Neuron (in vitro differentiated cells): ENCODE results near the gene THADA.

Experiments used
- H2AFZ ChIP-seq: one replicate; pipeline ENCODE4 v1.6.1; 2013; ENCODE audit warnings: low read depth, mild to moderate bottlenecking, inconsistent platforms, low read length, moderate library complexity
- H3K27me3 ChIP-seq: one replicate; pipeline ENCODE4 v1.6.1; 2013; ENCODE audit warnings: low read length; ENCODE audit not compliant: insufficient read depth
- H3K36me3 ChIP-seq: one replicate; pipeline ENCODE4 v1.6.1; 2013; ENCODE audit warnings: low read length; ENCODE audit not compliant: insufficient read depth
- H3K4me1 ChIP-seq: one replicate; pipeline ENCODE4 v1.6.1; 2013; ENCODE audit warnings: low read length; ENCODE audit not compliant: insufficient read depth
- H3K4me3 ChIP-seq: 2 replicates; pipeline ENCODE4 v1.5.1; 2013; ENCODE audit warnings: mild to moderate bottlenecking, low read length, moderate library complexity
- H3K9me3 ChIP-seq: one replicate; pipeline ENCODE4 v1.6.1; 2013; ENCODE audit warnings: low read length

THADA gene

DNA sequence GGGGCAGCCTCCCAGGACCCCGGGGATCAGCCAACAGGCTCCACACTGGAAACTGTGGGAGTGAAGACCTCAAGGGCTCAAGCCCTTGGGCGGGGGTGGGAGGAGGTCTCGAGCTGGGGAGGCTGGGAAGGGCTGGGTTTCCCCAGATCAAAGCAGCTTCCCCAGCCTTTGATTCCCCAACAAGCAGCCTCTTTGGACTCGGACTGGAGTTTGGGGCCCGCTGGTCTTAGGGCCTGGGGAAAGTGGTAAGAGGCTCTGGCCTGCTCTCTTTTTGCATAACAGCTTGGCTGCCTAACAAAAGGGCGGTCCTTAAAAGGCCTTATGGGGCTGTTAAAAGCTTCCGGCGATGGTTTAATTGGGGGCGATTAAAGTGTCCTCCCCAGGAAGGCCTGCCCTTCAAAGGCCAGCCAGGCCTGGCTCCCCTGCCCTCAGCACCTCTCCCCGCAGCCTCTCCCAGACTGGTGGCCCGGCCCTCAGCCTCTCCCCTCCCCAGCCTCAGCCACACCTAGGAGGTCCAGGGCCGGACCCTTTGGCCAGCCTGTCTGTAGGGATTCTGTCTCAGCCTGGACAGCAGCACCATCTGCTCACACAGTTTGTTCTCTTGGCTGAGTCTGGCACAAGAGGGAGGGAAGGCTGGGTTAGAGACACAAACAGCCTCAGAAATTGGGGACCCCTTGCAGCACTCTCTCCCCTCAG lies 409.0 kb downstream of the THADA start:
- Histone ChIP-seq H3K36me3 (no peaks in the 10 kb centered on the region), H3K4me1 (no peaks in the 10 kb centered on the region), H2AFZ (no peak overlapping the region), H3K9me3 (peaks cover 4% of the 10 kb centered on the region), H3K27me3 (no peaks in the 10 kb centered on the region), H3K4me3 (no peak overlapping the region)

DNA sequence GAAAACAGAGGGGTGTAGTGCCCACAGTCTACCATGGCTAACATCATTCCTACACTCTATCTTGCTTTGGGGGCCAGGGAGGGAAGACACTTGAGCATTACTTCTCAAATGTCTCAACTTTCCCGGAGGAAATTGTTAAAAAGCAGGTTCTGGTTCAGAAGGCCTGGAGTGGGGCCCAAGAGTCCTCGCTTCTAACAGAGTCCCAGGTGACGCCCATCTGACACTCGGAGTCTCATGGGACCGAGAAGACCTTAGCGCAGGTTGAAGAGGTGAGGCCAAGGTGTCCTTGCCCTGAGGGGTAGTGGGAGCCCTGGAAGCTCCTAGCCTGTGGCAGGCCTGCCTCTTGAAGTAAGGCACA lies 409.5 kb downstream of the THADA start:
- Histone ChIP-seq H3K4me3 (no peak overlapping the region), H3K27me3 (no peaks in the 10 kb centered on the region), H3K36me3 (no peaks in the 10 kb centered on the region), H3K9me3 (peaks cover 4% of the 10 kb centered on the region), H2AFZ (no peak overlapping the region), H3K4me1 (no peaks in the 10 kb centered on the region)

DNA sequence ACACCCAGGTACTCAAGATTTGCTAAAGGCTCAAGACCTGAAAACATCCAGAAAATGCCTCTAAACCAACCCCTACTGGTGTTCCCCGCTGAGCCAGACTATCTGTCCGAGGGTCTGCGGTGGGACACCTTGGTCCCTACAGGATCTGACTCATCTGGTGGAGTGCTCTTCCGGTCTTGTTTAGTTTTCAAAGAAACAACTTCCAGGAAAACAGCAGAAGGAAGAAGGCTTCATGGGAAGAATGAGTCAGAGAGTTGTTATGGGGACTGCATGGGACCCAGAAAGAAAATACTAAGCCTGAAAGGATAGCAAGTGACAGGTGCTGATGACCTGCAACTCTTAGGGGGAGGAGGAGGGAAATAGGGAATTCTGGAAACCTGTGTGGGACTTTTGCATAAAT lies 410.7 kb downstream of the THADA start:
- Histone ChIP-seq H2AFZ (no peak overlapping the region), H3K4me3 (no peak overlapping the region), H3K27me3 (no peaks in the 10 kb centered on the region), H3K4me1 (no peaks in the 10 kb centered on the region), H3K9me3 (peaks cover 4% of the 10 kb centered on the region), H3K36me3 (no peaks in the 10 kb centered on the region)

DNA sequence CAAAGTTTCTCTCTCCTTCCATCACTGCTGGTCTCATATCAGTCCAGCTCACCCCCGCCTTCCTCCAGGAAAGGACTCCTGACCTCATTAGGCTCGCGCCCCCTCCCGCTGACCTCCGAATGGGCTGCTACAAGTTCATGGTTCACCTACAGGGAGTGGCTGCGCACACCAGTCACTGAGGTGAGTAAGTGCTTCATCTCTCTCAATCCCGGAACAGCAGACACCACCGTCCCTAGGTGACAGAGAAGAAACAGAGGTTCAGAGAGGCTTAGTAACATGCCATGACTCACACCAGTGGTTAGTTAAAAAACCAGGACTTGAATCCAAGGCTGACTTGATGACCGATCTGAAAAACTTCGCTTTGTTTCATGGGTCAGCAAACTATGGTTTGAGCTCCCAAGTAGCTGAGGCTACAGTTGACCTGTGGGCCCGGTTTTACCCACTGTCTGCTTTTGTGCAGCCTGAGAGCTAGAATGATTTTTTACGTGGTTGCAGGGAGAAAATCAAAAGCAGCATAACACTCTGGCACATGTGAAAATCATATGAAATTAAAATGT lies 411.4 kb downstream of the THADA start:
- H3K4me3 ChIP-seq, result no peak overlapping the region

DNA sequence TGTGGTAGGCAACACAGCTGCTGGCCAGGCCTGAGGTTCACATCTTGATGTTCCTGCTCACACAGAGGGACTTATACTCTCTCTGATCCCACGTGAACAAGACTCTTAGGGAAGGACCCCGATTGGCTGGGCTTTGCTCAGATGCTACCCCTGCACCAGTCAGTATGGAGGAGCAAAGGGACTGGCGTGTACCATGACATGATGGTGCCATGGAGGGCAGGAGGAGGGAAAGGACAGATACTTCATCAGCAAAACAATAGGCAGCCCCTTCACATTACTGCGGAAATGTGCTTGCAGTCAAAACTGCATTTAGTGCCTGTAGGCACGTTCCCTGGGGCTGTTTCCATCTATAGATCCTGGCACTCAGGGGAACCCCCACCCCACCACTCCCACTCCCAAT lies 412.1 kb downstream of the THADA start:
- H3K4me1 ChIP-seq, result peaks cover 6% of the 10 kb centered on the region
- H3K9me3 ChIP-seq, result peaks cover 4% of the 10 kb centered on the region
- H3K4me3 ChIP-seq, result no peak overlapping the region
- H3K27me3 ChIP-seq, result no peaks in the 10 kb centered on the region
- no peaks in the 10 kb centered on the region for H3K36me3 ChIP-seq
- H2AFZ ChIP-seq, result no peak overlapping the region

More for the DNA sequence above, 411.4 kb downstream of the THADA start:
- Histone ChIP-seq H2AFZ (no peak overlapping the region), H3K36me3 (no peaks in the 10 kb centered on the region), H3K4me1 (no peaks in the 10 kb centered on the region), H3K27me3 (no peaks in the 10 kb centered on the region), H3K9me3 (peaks cover 4% of the 10 kb centered on the region)

DNA sequence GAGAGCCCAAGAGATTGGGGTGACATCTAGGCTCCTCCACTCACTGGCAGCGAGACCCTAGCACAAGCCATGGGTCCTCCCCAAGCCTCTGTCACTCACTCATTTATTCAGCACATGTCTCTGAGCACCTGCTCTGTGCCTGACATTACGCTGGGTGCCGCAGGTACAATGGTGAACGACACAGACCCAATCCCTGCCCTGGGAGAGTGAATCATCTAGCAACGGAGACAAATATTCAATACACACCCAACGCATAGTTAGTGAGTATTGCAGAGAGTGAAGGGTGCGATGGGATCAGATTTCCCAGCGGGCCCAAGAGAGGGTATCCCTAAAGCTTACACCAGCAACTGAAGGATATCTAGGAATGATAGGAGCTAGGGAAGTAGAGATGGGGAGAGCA lies 414.9 kb downstream of the THADA start:
- no peaks in the 10 kb centered on the region for H3K36me3 ChIP-seq
- no peaks in the 10 kb centered on the region for H3K27me3 ChIP-seq
- peaks cover 9% of the 10 kb centered on the region for H3K4me1 ChIP-seq
- peaks cover 4% of the 10 kb centered on the region for H3K9me3 ChIP-seq
- H3K4me3 ChIP-seq, result no peak overlapping the region
- no peak overlapping the region for H2AFZ ChIP-seq
